HG03139 (cell line): ENCODE measurements around the gene RFTN1.
A peak's percentile ranks its signal among the peaks of the same experiment; 100 is the strongest.

Source experiments
- ATAC-seq: cut with Tn5 transposase; IDR thresholded peaks from one replicate; pipeline ENCODE4 v1.9.1; 2021; ENCODE audit not compliant: unreplicated experiment

Gene RFTN1

DNA sequence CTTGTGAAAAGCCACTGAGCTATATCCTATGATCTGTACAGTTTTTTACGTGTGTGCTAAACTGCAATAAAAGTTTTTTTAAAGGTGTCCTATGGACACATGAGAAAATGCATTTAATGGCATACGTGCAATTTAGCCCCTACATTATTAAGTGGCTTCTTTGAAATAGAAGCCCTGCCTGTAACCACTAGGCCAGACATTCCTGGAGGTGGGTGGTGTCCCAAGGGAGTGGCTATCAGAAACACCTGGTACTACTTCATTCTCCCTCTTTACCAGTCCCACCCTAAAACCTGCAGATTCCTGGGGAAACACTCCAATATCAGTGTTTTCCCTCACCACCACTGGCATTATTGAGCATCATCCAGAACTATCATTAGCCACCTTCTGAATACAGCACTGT is 148.5 kb downstream of the RFTN1 start:
- no peak for ATAC-seq

DNA sequence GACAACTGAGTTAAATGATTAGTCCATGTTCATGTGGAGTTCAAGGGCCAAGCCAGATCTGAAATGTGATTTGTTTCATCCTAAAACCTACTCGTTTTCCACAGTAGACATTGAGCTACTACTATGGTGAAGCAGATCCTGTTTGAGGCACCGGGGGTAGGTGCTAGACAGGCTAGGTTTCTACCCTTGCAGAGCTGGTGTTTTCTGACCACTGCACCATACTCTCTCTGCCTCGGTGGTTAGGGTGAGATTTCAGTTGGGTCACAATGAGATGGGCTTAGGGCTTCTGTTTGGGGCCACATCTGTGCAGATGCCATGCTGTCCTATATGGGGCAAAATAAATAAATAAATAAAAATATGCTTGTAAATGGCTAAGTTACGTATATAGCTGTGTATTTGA is 149.2 kb downstream of the RFTN1 start:
- no peak for ATAC-seq

DNA sequence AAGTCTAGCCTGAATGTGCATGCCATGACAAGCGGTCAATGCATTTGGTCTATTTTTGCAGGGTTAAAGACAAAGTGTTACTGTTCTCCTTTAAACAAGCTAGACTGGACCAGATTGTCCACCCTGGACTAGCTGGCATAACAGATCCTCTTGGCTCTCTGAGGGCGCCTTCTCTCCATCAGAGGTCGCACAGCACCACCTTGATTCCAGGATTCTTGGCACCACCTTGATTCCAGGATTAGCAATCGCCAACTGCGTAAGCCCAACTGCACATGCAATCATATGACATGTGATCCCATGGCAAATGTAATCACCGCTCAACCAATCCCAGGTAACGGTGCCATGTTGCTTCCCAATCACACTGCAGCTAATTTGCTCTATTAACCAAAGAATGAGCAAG is 149.9 kb downstream of the RFTN1 start:
- ATAC-seq = no peak

DNA sequence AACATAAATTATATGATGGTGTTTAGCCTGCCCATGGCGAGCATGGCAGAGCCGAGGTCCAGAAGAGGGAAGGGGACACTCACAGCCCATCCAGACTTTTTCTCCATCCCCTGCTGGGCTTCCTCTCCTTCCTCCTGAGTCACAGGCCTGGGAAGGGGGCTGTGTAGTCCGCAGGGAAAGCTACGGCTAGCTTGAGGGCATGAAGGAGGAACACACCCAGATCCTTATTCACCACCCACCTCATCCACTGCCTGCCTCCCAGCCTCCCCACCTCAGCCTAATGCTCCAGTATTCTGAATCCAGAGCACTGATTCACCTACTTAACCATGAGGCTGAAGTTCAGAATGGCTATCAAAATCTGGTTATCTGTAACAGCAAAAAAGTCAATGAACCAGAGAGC is 150.7 kb downstream of the RFTN1 start:
- ATAC-seq = no peak

DNA sequence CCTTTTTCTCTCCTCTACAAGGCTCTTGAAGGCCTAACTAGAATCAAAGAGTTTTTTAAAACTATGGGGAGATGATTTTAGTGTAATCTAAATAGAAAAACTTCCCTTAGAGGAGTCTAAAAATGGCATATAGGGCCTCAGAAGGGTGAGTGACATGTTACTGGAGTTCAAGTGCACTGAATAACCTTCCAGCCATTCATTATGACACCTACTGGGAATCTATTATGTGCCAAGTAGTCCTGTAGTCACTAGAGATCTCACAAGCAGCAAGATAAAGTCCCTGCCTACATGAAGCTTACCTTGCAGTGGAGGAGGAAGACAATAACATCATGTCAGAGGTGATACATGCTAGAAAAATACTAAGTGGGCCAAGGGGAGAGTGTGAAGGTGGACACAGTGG is 152.4 kb downstream of the RFTN1 start:
- no peak for ATAC-seq

DNA sequence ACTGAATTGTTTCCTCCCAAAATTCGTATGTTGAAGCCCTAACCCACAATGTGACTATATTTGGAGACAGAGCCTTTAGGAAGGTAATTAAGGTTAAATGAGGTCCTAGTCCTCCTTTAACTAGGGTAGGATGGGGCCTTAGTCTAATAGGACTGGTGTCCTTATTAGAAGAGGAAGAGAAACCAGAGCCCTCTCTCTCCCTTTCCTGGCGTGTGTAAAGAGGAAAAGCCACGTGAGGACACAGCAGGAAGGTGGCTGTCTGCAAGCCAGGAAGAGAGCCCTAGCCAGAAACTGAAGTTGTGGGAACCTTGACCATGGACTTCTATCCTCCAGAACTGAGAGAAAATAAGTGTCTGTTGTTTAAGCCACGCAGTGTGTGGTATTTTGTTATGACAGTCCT is 154.2 kb downstream of the RFTN1 start:
- no peak for ATAC-seq

DNA sequence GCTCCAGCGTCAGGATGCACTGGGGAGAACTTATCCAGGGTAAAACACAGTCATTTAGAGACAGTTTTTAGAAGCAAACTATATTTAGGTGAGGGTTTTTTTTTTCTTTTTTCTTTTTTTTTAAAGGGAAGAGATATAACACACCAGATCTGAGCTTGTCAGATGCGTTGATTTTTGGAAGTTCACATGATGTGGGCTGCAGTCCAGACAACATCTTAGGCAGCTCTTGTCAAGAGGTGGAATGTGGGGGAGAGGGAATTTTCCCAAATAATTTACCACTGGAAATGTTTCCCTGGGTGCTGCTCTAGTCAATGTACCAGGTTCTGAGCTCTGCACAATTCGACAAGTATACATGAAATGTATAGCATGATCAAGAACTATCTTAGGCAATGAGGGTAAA is 155.2 kb downstream of the RFTN1 start:
- ATAC-seq = no peak

DNA sequence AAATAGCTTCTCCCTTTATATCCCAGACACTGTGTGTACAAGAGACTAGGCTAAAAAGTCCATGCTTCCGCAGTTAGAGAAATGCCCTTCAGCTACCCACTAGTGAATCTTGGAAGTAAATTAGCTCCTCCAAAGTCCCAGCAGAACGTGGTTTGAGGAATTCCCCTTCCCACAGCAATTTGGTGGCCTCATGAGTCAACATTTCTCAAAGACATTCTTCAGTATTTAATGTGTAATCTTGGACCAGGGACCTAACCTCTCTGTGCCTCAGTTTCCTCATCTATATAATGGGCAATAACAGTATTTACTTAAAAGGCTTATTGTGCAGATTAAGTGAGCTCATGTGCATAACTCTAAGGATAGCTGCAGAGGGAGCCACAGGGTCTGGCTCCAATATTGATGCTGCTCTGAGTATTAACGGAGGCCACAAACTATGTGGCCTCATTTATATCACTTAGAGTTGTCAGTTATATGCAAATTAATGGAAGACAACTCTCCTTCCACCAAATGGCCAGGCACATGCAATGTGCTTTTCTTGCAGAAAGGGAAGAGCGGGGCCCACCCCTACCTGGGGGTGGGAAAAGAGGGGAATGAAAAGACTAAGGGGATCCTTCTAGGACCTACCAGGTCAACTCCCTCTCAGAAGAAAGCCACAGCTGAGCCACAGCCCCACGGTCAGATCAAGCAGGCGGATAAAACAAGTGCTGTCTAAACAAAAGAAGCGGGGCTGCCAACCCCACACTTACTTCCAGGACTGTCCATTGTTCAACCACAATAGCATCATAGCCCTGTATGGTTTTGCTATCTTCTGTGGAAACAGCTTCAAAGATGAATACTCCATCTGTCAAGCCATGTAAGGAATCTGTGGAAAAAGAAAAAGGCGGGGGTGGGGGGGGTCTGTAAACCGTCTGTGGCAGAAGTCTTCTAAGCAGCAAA is 156.0 kb downstream of the RFTN1 start:
- ATAC-seq = no peak

DNA sequence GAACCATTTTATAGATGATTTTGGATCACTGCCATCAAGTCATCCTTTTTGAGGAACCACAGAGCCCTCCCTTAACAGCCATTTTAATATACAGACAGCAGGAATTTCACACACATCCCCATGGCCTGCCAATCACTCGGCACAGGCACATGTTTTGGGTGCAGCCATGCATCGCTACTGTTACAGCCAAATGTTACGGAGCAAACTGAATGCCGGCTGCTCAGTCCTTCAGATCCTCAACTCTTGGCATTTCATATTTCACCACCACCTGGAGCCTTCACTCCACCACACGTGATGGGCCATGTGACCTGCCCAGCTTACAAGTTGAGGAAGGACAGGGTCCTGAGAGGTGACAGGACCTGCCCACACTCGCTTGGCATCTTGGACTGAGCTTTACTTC is 157.7 kb downstream of the RFTN1 start:
- ATAC-seq = no peak

DNA sequence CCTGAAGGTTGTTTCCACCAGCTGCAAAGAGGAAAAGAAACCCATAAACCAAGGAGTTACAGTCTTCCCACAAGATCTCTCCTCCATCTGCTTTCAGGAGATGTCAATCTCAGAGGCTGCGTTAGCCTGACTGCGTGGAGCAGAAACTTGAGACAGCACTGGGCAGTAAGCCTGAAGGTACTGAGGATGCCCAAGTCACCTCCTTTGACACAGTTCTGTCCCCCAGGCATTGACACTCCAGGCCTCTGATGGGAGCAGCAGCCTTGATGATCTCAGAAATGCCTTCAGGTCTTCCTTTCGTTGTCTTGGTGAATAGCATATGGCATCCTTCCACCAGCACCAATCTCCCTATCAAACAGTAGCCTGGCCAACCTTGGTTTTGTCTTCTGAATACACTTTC is 159.2 kb downstream of the RFTN1 start:
- ATAC-seq = no peak

DNA sequence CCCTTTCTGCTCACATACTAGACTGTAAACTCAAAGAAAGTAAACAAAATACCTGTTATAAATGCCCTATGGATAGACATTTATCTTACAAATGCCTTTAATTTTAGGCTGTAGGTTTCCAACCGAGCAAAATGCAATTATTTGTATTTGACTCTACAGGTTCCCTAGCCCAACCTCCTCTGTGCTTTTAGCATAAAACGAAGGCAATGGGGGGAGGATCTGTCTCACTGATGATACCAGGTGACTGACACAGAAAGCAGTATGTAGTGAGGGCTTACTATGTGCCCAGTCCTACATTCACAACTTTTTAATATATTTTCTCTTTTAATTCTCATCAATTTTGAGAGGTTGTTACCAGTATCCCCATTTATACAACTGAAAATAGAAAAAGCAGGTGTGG is 161.1 kb downstream of the RFTN1 start:
- no peak for ATAC-seq

DNA sequence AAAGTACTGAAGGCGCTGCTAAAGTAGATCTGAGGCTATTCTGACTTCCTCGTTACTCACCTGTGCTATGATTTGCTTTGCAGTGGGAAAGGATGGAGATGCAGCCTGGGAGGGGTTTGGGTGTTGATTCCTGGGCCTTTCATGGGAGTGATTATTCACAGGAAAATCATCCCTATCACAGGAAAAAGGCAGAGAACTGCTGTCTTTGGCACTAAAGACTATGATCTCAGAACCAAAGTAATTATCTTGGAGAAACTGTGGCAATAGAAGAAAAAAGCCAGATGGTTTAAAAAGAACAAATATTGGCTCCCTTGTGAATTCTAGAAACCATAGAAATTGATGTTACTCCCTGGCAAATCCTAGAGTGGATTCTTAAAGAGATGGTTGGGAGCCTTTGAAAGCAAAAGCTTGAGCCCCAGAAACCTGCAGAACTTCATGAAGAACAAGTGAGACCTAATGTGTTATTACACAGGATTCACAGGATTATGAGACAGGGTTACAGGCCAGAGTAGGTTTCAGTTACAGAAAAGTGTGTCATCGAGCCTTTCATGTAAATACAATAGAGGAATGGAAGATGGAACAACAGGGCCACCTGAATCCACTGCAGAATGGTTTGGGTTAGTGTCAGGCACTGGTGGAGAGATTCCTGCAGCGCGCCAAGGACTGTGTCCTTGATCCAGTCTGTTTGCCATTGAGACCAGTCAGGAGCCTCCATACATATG is 162.7 kb downstream of the RFTN1 start:
- no peak for ATAC-seq

DNA sequence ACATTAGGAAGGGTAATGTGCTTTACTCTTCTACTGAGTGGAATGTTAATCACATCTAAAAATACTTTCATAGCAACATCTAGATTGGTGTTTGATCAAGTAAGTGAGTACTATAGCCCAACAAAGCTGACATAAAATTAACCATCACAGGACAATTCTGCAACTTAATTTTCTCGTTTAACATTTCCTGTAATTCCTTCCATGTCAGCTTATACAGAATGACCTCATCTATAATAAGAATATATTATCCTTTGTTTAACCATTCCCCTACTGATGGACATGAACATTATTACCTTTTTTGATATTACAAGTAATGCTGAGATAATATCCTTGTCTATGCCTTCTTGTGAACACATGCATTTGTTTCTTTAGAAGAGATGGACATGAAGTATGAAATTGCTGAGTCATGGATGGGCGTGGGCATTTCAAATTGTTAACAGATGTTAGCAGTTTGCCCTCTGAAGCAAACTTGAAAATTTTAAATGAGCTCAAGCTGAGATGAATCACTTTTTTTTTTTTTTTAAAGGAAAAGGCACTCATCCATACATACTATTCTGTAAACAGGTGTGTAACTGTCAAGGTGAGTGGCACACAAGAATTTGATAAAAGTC is 163.4 kb downstream of the RFTN1 start:
- ATAC-seq = no peak

DNA sequence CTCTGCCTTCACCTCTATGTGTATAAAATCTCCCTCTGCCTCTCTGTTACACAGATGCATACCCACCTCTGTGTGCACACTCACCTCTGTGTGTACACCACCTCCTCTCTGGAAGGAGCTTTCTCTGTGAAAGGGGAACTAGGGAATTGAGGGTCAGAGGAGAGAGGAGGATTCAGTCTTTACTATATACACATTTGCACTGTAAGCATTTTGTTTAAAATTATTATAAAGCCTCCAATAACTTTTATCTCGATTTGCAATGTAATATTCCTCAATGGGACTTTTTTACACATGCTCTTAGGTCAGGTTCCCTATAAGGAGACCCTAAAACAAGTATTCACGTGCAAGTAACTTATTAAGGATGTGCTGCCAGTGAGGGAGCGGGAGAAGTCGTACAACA is 166.0 kb downstream of the RFTN1 start:
- no peak for ATAC-seq

DNA sequence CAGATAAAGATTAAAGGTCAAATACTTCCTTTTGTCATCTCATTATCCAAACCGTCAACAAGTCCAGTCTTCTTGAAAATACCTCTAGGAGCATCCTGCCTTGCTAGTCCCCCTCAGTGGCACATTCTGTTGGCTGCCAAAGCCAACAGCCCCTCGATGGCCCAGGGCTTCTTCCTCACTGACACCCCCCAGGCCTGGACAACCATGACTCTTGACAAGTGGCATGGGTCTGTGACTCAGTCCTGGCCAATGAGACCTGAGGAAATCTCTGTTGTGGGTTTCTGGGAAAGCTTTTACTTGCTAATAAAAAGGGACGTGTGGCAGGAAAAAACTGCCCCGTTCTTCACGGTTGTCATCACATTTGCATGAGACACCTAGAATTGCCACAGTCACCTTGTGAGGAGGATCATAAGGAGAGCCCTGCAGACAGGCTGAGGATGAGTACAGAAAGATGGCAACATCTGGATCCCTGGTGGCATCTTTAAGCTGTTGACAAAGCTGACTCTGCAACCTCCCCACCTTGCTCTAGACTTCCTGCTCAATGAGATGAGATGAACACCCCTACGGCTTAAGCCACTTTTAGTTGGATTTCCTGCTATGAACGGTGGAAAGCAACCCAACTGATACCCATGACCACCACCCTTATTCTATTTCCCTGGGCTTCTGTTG is 167.0 kb downstream of the RFTN1 start:
- no peak for ATAC-seq

DNA sequence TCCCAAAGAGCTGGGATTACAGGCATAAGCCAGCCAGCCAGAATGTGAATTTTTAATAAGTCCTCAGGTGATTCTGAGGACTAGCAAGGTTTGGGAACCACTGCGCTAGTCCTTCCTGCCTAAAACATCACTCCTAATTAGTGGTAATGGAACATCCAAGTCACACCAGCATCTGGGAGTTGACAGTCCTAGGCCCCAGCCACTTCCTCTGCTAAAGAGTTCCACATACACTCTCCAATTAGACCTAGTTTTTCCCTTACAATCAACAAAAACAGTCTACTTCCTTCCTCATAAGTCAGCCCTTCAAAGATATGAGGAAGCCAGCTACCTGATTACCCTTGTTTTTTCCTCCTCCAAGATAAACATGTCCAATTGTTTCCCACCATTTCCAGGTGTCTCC is 170.4 kb downstream of the RFTN1 start:
- no peak for ATAC-seq

DNA sequence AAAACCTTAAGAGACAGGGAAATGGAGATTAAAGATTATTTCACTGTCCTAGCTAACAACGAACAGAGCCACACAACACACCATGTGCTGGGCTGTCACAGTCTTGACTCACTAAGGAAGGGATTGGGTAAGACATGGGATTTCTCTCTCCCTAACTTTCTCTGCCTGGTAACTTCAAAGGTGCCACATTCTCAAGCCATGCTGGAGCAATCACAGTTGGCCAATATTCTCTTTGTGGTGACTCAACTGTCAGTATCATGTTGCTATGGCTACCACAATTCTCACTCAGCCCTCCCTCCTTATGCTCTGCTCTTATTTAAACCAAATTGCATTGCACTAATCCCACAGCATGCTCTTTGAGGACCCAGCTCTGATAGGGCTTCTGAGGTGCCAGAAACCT is 174.5 kb downstream of the RFTN1 start:
- no peak for ATAC-seq

DNA sequence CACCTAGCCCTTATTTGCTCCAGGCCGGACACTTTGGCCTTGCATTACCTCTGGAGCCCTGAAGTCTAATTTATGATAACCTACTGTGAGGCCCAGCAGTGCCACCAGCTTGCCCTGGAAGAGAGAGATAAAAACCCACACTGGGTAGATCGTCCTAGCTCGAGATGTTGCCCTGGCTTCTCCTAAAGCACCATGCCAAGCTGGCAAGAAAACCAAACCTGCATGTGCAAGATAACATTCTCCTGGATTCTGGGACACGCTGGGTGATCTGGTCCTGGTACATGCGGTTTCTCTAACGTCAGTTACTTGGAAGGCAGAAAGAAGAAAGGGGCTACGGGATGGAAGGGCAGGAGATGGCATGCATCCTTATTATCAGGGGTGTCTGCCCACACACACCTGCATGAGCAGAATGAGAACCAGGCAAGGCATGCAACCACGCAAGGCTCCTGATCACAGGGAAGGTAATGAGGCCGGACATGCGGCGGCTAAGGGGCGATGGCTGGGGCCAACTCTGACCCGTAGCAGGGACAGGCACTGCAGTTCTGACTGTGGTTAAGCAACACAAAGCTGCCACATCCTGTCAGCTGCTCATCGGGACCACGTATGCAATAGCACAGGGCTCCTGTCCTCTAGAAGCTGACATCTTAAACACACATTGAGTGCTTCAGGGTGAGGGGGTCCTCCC is 175.5 kb downstream of the RFTN1 start:
- ATAC-seq = peak; percentile 92

DNA sequence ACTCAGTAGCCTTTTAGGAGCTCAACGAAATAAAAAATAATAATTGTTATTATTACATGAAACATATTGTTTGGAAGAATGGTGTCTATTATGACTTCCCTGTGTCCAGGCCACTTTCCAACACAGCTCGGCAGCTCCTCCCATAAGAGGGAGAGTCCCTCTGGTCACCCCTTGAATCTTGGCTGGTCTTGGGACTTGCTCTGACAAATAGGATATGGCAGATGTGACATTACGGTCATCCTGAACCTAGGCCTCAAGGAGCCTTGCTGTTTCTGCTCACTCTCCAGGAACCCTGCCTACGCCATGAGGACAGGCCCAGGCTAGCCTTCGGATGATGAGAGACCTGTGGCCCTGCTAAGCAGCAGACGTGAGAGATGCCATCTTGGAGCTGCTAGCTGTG is 176.7 kb downstream of the RFTN1 start:
- ATAC-seq = no peak

DNA sequence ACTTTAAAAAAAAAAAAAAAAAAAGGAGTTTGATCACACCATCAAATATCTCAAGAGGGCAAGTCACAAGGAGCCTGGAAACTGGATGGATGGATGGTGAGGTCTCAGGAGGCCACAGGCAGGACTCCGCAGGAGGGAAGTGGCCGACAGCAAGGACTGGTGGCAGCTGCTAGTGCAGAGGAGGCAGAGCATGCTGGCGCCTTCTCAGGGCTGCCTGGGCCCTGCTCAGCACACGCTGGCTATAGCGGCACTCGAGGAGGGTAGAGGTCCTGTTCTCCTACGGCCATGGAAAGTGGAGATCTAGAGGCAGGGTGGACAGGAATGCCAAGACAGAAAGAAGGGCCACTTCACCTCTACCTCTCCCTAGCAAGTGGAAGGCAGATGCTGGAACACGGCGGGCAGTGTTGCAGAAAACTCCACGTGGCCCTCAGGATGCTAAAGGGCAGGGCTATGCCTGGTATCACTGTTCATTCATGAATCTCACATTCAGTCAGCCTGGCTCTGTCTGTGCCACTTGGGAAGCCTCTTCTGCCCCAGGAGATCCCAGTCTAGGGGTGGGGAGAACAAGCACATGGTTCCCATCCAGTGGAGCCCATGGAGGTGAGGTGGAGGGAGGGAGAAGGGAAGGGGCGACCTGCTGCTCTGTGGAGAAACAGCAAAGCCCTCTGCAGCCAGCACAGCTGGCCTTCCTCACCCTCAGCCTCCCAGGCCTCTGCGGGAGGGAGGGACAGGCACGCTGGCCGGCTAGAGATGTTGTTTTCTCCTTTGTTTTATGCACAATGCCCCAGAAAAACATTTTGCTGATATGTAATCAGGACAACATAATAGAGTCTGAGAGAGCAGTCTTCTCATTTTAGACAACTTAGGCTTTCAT is 177.5 kb downstream of the RFTN1 start:
- no peak for ATAC-seq
